ENCODE results near the gene PSTPIP1. TPM values are rescaled to one million over a fixed set of nuclear protein-coding genes. Genes with fewer than 3 reads are reported as not detected.
A peak's percentile ranks its signal among the peaks of the same experiment; 100 is the strongest.

The PSTPIP1 gene
- total RNA-seq, 3 donors from 2014 or later: 2.6 to 11.0 (median 3.9) TPM

- Histone ChIP-seq H3K36me3 (no peaks in the 10 kb centered on the region), H3K9me3 (no peaks in the 10 kb centered on the region), H3K4me1 (no peaks in the 10 kb centered on the region), H3K27me3 (no peaks in the 10 kb centered on the region), H3K27ac (no peak overlapping the region), H3K4me3 (no peak overlapping the region)
- peak in 1 of 2 donors; percentile 43 for DNase-seq (ENCODE audit: low spot score in 2 of 2)
- intact Hi-C loops (cut with DNase I; ENCODE audit: low total_unique reads): no loop called here
- TF ChIP-seq, protein P1, sequence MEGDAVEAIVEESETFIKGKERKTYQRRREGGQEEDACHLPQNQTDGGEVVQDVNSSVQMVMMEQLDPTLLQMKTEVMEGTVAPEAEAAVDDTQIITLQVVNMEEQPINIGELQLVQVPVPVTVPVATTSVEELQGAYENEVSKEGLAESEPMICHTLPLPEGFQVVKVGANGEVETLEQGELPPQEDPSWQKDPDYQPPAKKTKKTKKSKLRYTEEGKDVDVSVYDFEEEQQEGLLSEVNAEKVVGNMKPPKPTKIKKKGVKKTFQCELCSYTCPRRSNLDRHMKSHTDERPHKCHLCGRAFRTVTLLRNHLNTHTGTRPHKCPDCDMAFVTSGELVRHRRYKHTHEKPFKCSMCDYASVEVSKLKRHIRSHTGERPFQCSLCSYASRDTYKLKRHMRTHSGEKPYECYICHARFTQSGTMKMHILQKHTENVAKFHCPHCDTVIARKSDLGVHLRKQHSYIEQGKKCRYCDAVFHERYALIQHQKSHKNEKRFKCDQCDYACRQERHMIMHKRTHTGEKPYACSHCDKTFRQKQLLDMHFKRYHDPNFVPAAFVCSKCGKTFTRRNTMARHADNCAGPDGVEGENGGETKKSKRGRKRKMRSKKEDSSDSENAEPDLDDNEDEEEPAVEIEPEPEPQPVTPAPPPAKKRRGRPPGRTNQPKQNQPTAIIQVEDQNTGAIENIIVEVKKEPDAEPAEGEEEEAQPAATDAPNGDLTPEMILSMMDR (IDR thresholded peaks at IDR 0.05): no peak
Measured at GRCh38 chr15:77025941-77026411, 31.1 kb downstream of the PSTPIP1 start.

DNA sequence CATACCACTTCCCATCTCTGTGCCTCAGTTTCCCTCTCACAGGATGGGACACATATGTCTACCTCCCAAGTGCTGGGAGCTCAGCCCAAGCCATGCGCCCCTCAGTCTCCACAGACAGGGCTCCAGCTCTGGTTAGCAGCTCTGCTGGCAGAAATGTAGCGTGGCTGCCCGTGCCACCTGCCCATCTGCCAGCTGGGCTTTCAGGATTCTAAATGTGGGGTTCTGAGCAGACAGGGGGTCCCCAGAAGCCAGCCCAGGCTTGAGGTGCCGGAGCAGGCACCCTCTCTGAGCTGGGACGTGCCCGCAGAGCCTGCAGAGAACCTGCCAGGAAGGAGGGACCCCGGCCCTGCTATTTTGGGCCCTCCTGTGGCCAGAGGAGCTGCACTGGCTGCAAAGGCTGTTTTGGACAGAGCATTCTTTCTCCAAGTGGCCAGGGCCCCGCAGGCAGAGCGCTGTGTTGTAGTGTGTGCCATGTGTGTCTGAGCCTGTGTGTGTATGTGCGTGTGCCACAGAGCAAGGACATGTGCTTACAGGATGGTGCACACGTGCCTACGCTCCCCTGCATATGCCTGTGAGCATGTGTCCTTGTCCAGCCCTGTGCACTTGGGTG, 31.7 kb downstream of the PSTPIP1 start:
- no peaks in the 10 kb centered on the region for H3K9me3 ChIP-seq
- intact Hi-C loops (cut with DNase I; ENCODE audit: low total_unique reads): no loop called here
- TF ChIP-seq POLR2A (IDR thresholded peaks at IDR 0.05) (no peak), POLR2AphosphoS5 (IDR thresholded peaks at IDR 0.05) (no peak)
- TF ChIP-seq, protein P1 (IDR thresholded peaks at IDR 0.05): no peak
- no peaks in the 10 kb centered on the region for H3K27me3 ChIP-seq
- H3K4me3 ChIP-seq: no peak overlapping the region
- H3K27ac ChIP-seq: no peak overlapping the region
- DNase-seq (ENCODE audit: low spot score in 2 of 2): no peak
- no peaks in the 10 kb centered on the region for H3K4me1 ChIP-seq
- H3K36me3 ChIP-seq: no peaks in the 10 kb centered on the region

GRCh38 chr15:77027111-77027696, 32.3 kb downstream of the PSTPIP1 start:
- DNase-seq (ENCODE audit: low spot score in 2 of 2): peak in 1 of 2 donors; percentile 30
- Histone ChIP-seq H3K27ac (no peak overlapping the region), H3K4me3 (no peak overlapping the region), H3K36me3 (no peaks in the 10 kb centered on the region), H3K27me3 (no peaks in the 10 kb centered on the region), H3K4me1 (no peaks in the 10 kb centered on the region), H3K9me3 (no peaks in the 10 kb centered on the region)
- intact Hi-C loops (cut with DNase I; ENCODE audit: low total_unique reads): no loop called here
- TF ChIP-seq, protein P1 (IDR thresholded peaks at IDR 0.05): no peak
- no peak for TF ChIP-seq POLR2AphosphoS5 (IDR thresholded peaks at IDR 0.05)
- TF ChIP-seq POLR2A (IDR thresholded peaks at IDR 0.05): no peak

DNA sequence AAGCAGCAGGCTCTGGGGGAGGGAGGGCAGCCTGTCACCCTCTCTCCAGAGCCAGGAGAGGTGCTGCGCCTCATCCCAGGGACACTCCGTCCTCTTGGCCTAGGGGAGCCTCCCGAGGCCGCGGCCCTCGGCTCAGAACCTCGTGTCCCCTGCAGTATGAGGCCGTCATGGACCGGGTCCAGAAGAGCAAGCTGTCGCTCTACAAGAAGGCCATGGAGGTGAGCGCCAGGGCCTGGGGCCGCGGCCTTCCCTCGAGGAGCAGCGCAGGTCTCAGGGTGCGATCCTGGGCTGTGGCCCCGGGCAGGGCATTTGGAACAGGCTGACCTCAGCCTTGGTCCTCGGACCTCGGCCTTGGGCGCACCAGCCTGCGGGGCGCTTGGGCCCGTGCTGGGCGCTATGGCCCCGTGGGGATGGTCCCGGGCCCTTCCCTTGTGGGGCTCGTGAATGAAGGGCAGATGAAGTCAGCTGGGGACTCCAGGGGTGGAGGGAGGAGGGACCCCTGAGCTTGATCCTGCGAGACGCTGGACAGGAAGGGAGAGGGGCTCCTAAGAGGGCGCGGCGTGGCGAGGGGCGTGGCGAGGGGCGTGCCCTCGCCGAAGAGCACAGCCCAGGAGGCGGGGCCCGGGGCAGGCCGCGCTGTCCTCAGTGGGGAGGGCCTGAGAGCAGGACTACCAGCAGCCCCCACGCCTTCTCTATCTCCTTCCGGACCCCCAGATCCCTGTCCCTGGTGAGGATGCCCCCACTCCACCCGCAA, 32.9 kb downstream of the PSTPIP1 start:
- TF ChIP-seq, protein P1 (IDR thresholded peaks at IDR 0.05): no peak
- no peak for TF ChIP-seq POLR2A (IDR thresholded peaks at IDR 0.05)
- TF ChIP-seq POLR2AphosphoS5 (IDR thresholded peaks at IDR 0.05): no peak
- Histone ChIP-seq H3K27me3 (no peaks in the 10 kb centered on the region), H3K9me3 (no peaks in the 10 kb centered on the region), H3K4me3 (no peak overlapping the region), H3K36me3 (no peaks in the 10 kb centered on the region), H3K4me1 (no peaks in the 10 kb centered on the region), H3K27ac (no peak overlapping the region)
- intact Hi-C loops (cut with DNase I; ENCODE audit: low total_unique reads): no loop called here
- peak in 1 of 2 donors; percentile 38 for DNase-seq (ENCODE audit: low spot score in 2 of 2)

All from breast epithelium (tissue), 4 donors.